HG03378 (cell line): Measurements from ENCODE around the gene SLX9.

Experiments used
- ATAC-seq: cut with Tn5 transposase; IDR thresholded peaks from one replicate; pipeline ENCODE4 v1.9.1; 2021; ENCODE audit warnings: mild to moderate bottlenecking, moderate library complexity; ENCODE audit not compliant: unreplicated experiment

The SLX9 gene

DNA sequence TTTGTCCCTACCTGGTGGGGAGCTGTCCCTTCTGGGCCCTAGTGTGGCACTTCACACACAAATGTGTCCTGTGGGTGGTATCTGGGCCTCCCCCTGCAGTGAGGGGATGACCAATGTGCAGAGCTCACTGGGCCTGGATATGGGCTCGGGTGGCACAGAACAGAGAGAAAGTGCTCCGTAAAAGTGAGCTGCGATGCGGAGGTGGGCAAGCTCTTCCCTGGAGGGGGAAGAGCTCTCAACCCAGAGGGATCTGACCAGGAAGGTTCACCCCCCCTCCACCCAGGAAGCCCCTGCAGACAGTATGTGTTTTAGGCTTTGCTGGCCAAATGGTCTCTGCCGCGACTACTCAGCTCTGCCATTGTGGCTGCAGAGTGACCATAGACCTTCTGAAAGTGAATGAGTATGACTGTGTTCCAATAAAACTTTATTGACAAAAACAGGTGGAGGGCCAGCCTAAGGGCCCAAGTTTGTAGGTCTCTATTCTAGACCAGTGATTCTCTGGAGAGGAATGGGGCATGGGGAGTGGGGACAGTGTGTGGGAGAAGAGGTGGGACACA lies 10.5 kb upstream of the SLX9 start:
- no peak for ATAC-seq

DNA sequence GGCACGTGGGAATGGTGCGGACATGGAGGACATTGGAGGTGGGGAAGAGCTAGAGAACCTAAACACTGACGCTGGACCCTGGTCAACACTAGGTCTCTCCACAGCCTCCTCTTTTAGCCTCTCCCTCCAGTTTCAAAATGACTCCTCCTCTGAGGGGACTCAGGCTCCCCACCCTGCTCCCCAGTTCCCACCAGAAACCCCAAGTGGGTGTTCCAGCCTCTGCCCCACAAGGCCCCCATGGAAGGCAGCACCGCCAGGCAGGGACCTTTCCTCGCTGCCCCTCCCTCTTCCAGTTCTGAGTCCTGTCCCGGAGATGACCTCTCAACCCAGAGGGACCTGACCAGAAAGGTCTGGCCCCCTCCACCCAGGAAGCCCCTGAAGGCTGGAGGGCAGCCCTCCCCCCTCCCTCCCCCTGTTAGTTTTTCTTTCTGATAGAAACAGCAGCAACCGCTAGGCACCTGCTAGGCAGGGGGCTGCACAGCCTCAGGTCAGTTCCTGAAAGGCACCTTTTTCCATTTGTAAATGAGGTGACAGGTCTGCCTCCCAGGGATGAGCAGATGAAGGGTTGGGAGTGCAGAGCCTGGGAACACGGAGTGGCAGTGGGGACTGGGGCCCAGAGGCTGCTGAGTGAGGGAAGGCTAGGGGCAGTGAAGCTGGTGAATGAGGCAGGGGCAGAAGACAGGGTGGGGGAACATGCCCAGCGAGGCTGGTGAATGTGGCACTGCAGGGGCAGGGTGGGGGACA lies 9.9 kb upstream of the SLX9 start:
- no peak for ATAC-seq

DNA sequence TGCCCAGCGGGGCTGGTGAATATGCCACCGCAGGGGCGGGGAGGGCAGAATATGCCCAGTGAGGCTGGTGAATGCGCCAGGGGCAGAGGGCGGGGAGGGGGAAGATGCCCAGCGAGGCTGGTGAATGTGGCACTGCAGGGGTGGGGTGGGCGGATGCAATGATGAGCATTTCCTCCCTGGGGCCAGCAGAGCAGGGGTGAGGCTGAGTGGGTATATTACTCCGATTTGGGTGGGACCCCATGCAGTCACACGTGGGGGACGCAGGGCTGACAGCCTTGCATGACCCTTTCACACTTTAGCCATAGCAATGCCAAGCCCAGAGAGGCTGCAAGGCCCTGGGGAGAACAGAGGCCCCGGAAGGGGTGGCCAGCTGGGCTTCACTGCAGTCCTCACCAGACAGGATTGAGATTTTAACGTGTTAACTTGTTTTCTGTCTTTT lies 9.3 kb upstream of the SLX9 start:
- ATAC-seq = no peak

DNA sequence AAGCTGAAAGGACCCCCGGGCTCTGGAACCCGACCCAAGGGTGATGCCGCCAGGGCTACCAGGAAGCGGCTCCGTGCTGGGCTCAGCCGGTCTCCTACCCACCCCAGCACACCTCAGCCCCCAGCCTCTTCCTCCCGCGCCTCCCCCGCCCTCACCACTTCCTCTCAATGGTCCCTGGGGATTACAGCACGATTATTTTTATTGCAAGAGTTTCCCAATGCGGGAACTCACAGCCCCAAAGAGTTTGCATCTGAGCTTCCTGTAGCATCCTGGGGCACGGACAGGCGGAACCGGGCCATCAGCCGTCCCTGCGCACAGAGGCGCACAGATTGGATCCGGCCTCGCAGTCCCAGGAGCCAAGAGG lies 8.7 kb upstream of the SLX9 start:
- no peak for ATAC-seq

DNA sequence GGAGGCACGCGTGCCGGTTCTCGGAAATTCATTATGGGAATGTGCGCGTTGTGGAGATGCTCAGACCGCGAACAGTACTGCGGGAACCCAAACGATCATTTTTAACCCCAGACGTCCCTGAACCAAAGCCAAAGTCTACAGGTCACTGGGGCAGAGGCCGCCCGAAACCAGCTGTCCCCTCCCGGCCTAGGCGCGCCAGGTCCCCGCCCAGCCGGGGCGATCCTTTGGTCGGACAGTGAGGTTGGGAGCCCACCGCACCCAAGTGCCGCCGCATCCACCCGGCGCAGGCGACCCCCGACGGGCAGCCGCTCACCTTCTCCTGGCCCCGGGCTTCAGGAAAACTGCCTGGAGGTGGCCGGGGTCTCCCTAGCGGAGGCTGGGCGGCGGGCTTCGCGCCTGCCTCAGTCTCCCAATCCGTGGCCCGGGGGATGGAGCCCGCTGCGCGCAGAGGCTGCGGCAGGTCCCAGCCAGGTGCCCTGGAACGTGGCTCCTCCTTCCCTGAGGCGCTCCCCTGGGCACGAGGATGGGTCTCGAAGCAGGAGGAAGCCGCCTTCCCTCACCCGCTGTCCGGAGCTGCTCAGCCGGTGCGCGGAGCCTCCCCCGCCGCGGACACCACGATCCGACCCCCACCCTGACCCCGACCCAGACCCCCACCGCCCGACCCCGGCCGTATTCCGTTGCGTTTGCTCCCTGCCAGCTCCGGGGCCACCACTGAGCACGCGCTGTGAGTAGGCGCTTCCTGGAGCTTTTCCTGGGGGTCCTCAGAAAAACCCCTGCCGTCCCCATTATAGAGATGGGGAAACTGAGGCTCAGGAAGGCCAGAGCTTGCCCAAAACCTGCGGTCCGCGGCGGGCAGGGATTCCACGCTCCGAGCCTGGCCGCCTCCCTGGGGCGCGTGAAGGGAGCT lies 8.1 kb upstream of the SLX9 start:
- no peak for ATAC-seq

DNA sequence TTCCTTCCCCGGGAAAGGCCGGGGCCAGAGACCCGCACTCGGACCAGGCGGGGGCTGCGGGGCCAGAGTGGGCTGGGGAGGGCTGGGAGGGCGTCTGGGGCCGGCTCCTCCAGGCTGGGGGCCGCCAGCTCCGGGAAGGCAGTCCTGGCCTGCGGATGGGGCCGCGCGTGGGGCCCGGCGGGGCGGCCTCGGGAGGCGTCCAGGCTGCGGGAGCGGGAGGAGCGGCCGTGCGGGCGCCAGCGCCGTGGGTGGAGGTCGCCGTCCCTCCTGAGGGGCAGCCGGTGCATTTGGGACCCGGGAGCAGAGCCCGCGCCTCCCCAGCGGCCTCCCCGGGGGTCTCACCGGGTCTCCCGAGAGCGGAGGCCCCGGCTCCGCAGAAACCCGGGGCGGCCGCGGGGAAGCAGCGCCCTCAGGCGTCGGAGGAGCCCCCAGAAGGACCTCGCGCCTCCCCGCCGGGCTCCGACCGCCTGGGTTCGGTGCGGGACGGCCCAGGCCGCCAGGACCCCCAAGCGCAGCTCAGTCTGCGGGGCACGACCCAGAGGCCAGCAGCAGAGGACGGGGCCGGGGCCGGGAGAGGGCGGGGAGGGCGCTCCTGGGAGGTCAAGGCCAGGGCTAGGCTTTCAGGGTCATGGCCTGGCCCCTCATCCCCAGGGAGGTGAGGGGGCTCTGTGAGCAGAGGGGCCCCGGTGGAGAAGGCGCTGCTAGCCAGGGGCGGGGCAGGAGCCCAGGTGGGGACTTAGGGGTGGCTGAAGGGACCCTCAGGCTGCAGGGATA lies 7.2 kb upstream of the SLX9 start:
- ATAC-seq = no peak

DNA sequence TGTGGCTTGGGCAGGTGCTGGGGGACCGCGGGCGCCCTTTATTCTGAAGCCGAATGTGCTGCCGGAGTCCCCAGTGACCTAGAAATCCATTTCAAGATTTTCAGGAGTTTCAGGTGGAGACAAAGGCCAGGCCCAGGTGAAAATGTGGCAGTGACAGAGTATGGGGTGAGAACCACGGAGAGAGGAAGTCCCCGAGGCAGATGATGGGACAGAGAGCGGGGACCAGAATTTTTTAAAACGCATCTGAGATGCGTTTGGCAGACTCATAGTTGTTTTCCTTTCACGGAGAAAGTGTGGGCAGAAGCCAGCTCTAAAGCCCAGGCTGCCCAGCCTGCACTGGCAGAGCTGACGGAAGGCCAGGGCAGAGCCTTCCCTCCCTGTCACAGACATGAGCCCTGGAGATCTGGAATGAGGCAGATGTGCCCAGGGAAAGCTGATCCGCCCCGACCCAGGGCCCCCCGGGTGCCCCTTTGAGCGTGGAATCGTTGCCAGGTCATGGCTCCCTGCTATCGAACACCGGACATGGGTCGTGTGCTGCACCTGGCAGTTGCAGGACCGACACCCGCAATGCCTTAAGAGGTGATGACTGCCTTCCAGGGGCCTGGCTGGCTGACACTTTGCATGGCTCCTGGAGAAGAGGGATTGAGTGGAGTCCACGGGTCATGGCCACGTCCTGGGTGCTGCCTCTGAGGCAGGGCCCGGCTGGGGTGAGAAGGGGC lies 6.5 kb upstream of the SLX9 start:
- no peak for ATAC-seq

DNA sequence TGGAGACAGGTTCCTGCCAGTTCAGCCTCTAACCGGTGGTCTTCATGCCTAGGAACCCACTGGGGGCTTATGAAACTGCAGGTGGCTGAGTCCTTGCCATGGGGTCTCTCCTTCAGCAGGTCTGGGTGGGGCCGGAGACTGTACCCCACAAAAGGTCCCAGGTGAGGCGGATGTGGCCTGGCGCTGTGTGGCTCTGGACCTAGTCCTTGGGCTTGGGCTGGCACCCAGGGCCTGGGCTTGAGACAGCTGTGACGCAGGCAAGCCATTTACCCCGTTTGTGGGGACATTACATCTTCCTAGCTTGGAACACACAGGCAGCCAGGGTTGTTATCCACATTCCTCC lies 5.9 kb upstream of the SLX9 start:
- no peak for ATAC-seq

DNA sequence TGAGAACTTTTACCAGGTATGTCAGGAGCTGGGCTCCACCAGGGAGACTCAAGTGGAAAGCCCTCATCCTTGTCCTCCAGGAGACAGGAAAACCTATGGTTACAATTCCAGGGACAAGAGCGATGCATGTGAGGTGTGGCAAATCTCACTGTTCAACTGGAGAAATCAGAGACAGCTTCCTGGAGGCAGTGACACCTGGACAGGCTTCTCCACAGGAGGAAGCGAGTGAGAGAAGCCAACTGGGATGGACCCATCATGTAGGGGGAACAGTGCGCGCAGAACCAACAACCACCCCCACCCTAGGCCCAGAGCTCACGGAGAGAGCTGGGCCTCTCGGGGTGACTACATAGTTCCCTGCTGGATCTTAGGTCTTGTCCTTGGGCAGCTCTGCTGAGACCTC lies 5.6 kb upstream of the SLX9 start:
- ATAC-seq = no peak

DNA sequence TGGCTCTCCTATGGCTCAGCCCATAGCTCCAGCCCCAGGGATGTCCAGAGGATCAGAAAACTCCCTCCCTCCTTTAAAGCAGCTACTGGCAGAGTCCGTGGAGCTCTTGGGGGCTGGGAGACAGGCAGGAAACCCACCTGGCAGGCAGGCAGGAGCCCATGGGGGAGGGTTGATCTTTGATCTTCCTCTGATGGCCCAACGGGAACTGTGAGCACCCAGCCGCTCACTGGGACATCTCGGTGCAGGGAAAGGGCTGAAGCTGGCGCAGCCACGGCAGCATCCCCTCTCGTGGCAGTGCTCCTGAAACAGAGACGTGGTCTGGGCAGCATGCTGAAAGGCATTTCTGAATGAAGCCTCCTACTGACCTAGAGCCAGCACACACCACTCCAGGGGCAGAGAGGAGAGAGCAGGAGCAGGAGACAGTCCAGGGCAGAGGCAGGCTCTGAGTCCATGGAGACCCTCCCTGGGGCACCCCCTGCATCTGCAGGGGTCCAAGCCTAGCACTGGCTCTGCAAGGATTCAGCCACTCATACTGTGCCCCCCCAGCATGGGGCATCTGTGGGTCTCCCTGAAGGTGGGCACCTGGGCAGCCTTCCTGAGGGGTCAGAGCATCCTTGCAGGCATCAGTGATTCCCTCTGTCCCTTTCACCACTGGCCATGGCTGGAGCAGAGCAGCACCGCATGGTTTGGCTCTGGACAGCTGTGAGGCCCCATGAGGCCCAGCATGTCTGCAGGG lies 4.9 kb upstream of the SLX9 start:
- no peak for ATAC-seq

DNA sequence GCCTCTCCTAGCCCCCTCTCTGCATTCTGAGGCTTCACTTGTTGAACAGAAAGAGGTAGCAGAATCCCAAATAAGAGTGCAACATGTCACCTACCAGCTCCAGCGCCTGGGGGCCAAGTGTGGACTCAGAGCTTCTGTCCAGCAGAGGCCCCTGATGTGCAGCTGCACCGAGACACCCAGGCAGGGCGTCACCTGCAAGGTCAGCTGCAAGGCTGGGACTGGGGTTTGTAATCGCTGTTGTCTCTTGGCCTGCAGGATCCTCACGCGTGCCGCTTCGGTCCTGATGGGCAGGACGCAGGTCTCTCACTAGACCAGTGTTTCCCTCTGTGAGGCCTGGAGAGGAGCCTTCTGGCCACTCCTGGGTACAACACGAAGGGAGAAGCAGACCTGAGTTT lies 4.3 kb upstream of the SLX9 start:
- ATAC-seq = no peak

DNA sequence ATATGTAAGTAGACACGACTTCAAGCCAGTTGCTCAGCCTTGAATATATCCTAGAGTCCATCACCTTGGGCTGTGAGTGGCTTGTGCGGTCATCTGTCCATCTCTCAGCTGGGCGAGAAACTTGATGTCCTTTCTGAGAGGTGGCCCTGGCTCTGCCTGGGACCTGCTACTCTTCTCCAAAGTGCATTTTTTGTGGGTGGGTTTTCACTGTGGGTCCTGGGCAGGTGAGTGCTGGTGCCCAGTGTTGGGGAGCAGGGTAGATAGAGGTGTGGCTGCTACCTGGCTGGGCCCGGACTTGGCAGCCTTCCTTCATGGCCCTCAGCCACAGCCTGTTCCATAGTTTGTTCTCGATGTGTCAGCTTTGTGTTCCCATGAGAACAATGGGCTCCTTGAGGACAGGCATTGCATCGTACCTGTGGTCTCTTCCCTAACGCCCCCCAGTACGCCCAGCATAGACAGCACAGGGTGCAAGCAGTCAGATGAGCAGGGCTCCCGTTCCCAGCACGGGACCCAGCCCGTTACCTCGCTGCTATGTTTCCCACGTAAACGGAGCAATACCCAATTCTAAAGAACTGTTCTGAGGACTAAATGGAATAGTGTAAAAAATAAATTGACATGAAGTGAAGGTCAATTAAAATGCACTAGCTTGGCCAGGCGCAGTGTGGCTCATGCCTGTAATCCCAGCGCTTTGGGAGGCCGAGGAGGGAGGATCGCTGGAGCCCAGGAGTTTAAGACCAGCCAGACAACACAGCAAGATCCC lies 877 bp upstream of the SLX9 start:
- ATAC-seq = no peak

DNA sequence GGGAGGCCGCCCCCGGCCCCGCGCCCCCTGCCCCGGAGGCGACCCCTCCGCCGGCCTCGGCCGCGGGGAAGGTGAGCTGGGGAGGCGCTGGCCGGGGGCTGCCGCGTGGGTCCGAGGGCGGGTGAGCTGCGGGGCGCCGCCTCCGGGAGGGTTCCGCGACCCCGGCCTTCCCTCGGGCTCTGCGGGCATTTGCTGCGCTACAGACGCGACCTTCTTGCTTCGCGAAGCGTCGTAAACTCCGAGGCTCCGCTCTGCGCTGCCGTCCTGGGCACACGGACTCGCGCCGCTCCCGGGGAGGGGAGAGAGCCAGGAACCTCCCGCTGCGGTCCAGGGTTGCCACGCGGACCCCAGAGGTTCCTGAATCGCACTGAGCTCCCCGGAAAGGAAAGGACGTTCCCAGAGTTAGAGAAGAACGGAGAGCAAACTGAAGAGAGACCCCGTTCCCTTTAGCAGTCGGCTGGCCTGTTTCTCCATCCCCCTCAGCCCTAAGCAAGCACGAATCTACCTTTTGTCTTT lies 345 bp downstream of the SLX9 start:
- no peak for ATAC-seq

DNA sequence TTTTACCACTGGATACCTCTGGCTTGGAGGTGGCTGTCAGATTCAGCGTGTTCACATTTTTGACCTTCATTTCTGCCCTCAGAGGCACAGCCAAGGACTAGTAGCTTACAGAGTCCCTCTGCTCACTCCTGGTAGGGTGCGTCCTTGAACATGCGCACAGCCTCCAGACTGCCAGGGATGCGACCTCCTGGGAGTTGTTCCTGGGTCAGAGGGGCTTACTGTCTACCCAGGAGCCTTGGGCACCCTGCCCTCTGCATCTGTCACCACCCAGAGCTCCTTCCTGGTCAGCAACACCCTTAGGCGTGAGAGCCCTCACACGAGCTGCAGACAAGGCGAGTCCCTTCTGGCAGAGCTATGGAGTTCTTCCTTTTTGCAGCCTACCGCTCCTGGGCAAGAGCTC lies 1.7 kb downstream of the SLX9 start:
- ATAC-seq = no peak

DNA sequence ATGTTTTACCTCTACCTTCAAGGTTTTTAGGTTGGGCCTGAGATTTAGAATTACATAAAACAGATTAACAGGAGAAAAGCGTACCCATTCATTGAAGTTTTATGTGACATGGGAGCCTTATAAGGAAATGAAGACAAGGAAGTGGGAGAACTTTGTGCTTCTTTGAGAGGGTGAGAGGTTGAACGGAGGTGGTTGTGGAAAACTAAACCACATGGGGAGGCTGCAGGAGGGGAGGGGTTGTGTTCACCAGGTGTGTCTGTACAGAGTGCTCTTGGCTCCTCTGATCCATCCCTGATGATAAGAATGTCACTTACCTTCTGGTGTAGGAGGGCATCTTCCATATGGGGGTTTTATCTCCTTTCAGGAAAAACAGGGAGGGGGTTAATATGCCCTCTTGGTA lies 2.7 kb downstream of the SLX9 start:
- no peak for ATAC-seq

DNA sequence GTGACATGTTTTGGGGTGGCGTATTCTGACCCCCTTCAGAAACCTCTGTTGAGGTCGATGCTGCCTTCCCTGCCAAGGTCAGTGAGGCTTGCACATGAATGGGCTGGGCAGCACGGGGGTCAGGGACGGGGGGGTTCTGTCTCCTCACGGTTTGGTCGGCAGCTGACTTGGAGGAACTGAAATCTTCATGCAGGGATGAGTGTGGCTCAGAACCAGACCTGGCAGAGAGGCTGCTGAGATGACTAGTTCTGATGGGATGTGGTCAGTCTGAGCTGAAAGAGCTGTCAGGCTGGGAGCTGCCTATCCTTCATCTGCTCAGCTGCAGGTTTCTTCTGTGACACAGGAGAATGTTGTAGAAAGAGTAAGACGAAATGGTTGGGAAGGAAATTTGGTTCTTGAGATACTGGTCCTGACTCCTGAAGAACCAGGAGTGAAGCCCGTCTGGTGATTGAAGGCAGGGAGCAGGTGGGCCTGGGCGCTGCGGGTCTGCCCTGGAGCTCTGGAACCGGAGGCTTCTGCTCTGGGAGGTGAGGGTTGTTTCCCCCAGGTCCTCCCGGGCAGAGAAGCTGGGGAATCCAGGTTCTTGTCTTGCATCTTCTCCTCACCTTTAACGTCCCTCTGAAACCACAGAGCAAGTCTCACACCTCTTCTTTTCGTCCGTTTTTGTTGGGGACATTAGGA lies 3.3 kb downstream of the SLX9 start:
- no peak for ATAC-seq

DNA sequence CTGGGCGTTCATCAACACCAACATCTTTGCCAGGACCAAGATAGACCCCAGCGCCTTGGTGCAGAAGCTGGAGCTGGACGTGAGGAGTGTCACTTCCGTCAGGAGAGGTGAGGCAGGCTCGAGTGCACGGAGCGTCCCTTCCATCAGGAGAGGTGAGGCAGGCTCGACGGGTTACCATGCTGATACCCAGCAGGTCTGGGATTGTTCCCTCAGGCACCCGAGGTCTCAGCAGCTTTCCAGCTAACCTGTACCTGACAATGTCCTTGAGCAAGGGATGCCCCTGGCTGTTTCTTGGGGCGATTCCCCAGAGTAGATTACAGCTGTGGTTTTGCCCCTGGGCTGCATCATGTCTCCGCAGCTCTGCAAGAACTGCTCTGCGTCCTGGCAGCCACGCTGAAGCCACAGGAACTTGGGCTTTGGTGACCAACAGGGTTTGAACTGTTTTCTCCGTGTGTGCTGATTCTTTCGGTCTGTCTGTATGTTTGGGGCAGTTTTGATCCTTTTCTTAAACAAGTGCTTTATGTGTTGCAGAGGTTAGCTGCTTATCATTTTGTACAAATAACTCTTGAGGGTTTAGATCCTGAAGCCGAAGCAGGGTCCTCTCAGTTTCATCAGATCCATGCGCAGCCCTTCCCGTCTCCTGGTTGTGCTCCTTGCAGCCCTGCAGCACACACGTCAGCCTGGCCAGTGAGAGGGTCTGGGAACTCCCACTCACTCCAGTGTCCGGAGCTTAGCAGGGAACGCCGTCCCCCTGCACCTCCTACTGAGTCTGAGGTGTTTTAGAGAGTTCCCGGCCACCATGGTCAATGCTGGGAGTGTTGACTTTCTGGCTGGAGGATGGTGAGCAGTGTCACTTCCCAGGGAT lies 4.1 kb downstream of the SLX9 start:
- ATAC-seq = no peak

DNA sequence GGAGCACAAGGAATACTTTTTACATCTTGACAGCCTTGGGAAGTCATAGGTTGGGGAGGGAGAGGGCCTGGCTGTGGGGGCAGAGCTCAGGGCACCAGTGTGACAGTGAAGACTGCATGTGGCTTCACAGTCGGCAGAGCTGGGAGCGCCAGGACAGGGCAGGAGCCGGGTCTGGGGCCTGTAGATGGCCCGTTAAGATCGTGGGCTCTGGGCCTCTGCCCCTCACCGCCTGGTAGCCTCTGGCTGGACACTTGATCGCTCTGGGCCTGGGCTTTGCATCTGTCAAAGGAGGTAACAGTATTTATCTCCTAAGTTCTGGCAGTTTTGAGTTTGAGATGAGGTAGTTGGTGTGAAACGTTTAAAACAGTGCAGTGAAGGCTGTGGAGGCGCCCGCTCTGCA lies 4.8 kb downstream of the SLX9 start:
- ATAC-seq = no peak
